Left lung (tissue), 10 donors: Measurements from ENCODE around the gene CSTF2T. TPM values are rescaled to one million over a fixed set of nuclear protein-coding genes. Genes with fewer than 3 reads are reported as not detected.

Source experiments
- ATAC-seq: fragments of 200-7000 bp; cut with Tn5 transposase; one replicate; pipeline ENCODE4 v1.9.1; 2020; ENCODE audit warnings: moderate library complexity
- DNase-seq, 4 donors: peaks; one replicate each; pipeline ENCODE4 v3.0.0-alpha.2; 2013 to 2020
- H3K27ac ChIP-seq, 2 donors: fragments of 200-600 bp; sonication (generic) in 1 of 2; one replicate each; pipeline versions ENCODE4 v1.5.0 to v1.8.0; 2020 to 2021
- H3K27me3 ChIP-seq, 2 donors: fragments of 200-600 bp; sonication (generic) in 1 of 2; one replicate each; pipeline versions ENCODE4 v1.5.0 to v1.8.0; 2020 to 2021
- H3K36me3 ChIP-seq, 2 donors: fragments of 200-600 bp; sonication (generic) in 1 of 2; one replicate each; pipeline versions ENCODE4 v1.5.0 to v1.8.0; 2020 to 2021
- H3K4me1 ChIP-seq, 2 donors: fragments of 200-600 bp; one replicate each; pipeline ENCODE4 v1.8.0; 2021
- H3K4me3 ChIP-seq, 2 donors: fragments of 200-600 bp; sonication (generic) in 1 of 2; one replicate each; pipeline versions ENCODE4 v1.5.0 to v1.8.0; 2020 to 2021; ENCODE audit warnings: mild to moderate bottlenecking in 1 of 2
- H3K9me3 ChIP-seq, 2 donors: fragments of 200-600 bp; sonication (generic) in 1 of 2; one replicate each; pipeline versions ENCODE4 v1.5.0 to v1.8.0; 2020 to 2021
- intact Hi-C, 2 donors: fragments of 100-400 bp; cut with DNase I; formaldehyde crosslinking; loops; one replicate each; pipeline versions ENCODE4 v1.11.2 to v1.14.2; 2022
- polyA plus RNA-seq, 6 donors: library from polyadenylated mRNA; unstranded; fragments of 120-200 nt; gene quantifications; one replicate each; pipeline ENCODE4 v1.2.1, GENCODE V29; 2013; ENCODE audit not compliant: insufficient read length in 6 of 6
- total RNA-seq, 2 donors: library from RNA; stranded (reverse); fragmentation: NEBNext Ultra II Directional; extraction: Animal tissue kit (Norgen Biotek cat#: 25700); gene quantifications; one replicate each; pipeline ENCODE4 v1.2.1, GENCODE V29; 2021
- TF ChIP-seq, protein P1 (sequence below), 2 donors: fragments of 200-600 bp; sonication (generic) in 1 of 2; IDR thresholded peaks; one replicate each; pipeline versions ENCODE4 v1.5.0 to v1.8.0; 2021; ENCODE audit warnings: antibody characterized with exemption in 2 of 2
- donor health status: DM: no; HTN: yes; CAD: no.
- donor health status: DM: no; HTN: no; CAD: no.

Gene CSTF2T
- total and polyA plus RNA-seq, 8 donors = 16.8 to 38.3 (median 35.1) TPM

DNA sequence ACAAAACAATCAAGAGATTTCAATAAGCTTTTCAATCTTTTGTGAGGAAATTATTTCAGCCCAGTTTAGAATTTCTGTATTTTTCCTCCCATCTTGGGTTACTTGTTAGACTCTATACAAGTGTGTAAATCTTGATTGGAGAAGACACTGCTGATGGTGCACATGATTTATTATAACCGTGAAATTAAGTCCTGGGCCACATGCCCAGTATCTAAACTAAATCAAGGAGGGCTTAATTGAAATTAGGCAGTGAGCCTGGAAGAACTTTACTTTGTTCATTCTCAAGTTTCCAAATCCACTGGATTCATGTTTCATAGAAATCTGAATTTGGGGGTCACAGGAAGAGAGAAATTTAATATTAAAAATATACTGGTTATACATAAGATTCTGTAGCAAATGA, 44.5 kb downstream of the CSTF2T start:
- Histone ChIP-seq H3K4me3 (no peak overlapping the region), H3K27me3 (no peaks in the 10 kb centered on the region), H3K27ac (no peak overlapping the region), H3K36me3 (no peaks in the 10 kb centered on the region), H3K9me3 (no peaks in the 10 kb centered on the region), H3K4me1 (no peaks in the 10 kb centered on the region)
- TF ChIP-seq, protein P1, sequence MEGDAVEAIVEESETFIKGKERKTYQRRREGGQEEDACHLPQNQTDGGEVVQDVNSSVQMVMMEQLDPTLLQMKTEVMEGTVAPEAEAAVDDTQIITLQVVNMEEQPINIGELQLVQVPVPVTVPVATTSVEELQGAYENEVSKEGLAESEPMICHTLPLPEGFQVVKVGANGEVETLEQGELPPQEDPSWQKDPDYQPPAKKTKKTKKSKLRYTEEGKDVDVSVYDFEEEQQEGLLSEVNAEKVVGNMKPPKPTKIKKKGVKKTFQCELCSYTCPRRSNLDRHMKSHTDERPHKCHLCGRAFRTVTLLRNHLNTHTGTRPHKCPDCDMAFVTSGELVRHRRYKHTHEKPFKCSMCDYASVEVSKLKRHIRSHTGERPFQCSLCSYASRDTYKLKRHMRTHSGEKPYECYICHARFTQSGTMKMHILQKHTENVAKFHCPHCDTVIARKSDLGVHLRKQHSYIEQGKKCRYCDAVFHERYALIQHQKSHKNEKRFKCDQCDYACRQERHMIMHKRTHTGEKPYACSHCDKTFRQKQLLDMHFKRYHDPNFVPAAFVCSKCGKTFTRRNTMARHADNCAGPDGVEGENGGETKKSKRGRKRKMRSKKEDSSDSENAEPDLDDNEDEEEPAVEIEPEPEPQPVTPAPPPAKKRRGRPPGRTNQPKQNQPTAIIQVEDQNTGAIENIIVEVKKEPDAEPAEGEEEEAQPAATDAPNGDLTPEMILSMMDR (IDR thresholded peaks at IDR 0.05) = no peak
- DNase-seq (no peak), ATAC-seq (no peak)
- intact Hi-C loops = no loop called here

DNA sequence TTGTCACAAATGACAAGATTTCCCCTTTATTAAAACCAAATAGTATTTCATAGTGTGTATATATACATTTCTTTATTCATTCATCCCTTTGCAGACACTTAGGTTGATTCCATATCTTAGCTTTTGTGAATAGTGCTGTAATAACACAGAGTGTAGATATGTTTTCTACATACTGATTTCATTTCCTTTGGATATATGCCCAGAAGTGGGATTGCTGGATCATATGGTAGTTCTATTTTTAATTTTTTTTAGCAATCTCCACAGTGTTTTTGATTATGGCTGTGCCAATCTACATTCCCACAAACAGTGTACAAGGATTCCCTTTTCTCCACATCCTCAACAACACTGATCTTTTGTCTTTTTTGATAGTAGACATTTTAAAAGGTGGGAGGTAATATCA, 46.4 kb downstream of the CSTF2T start:
- H3K4me1 ChIP-seq = no peaks in the 10 kb centered on the region
- TF ChIP-seq, protein P1 (IDR thresholded peaks at IDR 0.05) = no peak
- H3K27me3 ChIP-seq = no peaks in the 10 kb centered on the region
- H3K9me3 ChIP-seq = no peaks in the 10 kb centered on the region
- no peak overlapping the region for H3K27ac ChIP-seq
- ATAC-seq (no peak), DNase-seq (peak in 2 of 4 donors; percentile 20 to 26)
- H3K36me3 ChIP-seq = no peaks in the 10 kb centered on the region
- intact Hi-C loops = no loop called here
- no peak overlapping the region for H3K4me3 ChIP-seq

DNA sequence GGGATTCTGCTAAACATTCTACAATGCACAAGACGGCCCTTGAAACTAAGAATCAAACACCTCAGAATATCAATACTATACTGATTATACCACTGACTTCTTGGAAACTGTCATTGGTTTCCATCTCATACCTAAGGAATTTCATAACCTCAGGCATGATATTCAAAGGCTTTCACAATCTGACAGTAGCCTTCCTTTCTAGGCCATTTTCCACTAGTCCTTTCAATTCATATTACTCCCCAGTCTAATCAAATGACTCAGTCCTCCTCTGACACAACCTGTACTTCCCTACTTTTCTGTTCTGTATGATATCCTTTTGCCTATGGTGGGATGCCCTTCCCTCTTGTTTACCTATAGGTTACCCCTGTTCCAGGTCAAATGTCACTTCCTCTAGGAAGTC, 48.3 kb downstream of the CSTF2T start:
- intact Hi-C loops = no loop called here
- TF ChIP-seq, protein P1 (IDR thresholded peaks at IDR 0.05) = no peak
- Histone ChIP-seq H3K27me3 (no peaks in the 10 kb centered on the region), H3K27ac (no peak overlapping the region), H3K4me3 (no peak overlapping the region), H3K36me3 (no peaks in the 10 kb centered on the region), H3K9me3 (no peaks in the 10 kb centered on the region), H3K4me1 (no peaks in the 10 kb centered on the region)
- ATAC-seq (no peak), DNase-seq (no peak)

DNA sequence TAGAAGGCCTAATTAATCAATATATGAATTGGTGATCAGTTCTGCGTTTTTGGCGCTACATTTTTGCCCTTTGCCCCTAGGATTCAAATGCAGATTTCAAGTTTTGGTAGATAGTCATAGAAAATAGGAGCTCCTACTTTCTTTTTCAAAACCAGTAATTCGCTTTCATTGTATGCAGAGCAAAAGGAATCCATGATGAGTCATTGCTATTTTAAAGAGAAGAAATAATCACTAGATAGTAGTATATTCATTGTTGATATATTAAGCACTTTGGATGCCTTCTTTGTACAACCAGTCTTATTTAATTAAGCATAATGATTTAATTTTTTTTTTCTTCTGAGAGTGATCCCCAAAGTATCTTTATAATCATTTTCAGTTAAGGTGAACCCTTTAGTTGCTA, 50.3 kb downstream of the CSTF2T start:
- H3K9me3 ChIP-seq = no peaks in the 10 kb centered on the region
- H3K36me3 ChIP-seq = no peaks in the 10 kb centered on the region
- intact Hi-C loops = no loop called here
- DNase-seq (no peak), ATAC-seq (no peak)
- H3K27ac ChIP-seq = no peak overlapping the region
- H3K4me3 ChIP-seq = no peak overlapping the region
- H3K27me3 ChIP-seq = no peaks in the 10 kb centered on the region
- H3K4me1 ChIP-seq = no peaks in the 10 kb centered on the region
- TF ChIP-seq, protein P1 (IDR thresholded peaks at IDR 0.05) = no peak
